GM12878 (cell line): Measurements from ENCODE around the gene MYO6.
A peak's percentile ranks its signal among the peaks of the same experiment; 100 is the strongest.

Source experiments
- CTCF ChIP-seq, 3 experiments: IDR thresholded peaks in 2 of 3; conservative IDR thresholded peaks in 1 of 3; 2 replicates each; pipeline ENCODE4 v1.5.1; 2011; ENCODE audit warnings: low read depth in 3 of 3, low read length in 3 of 3, mild to moderate bottlenecking in 3 of 3, control low read depth in 2 of 3, moderate library complexity in 2 of 3, inconsistent platforms in 1 of 3, mixed read lengths in 1 of 3; ENCODE audit not compliant: control insufficient read depth in 2 of 3, insufficient read depth in 1 of 3; ENCODE audit errors: extremely low read depth in 1 of 3
- ESRRA ChIP-seq: IDR thresholded peaks from 2 replicates; pipeline ENCODE4 v1.6.1; 2012; ENCODE audit warnings: mild to moderate bottlenecking, low read length, improper control_type of control experiment
- RAD21 ChIP-seq: IDR thresholded peaks from 2 replicates; pipeline ENCODE4 v1.6.1; 2011; ENCODE audit warnings: mild to moderate bottlenecking, low read depth, low read length, moderate library complexity; ENCODE audit not compliant: insufficient read depth

GRCh38 chr6:75932067-75932466, 183.0 kb downstream of the MYO6 start:
- TF ChIP-seq CTCF (IDR thresholded peaks at IDR 0.05 in 2 of 3, conservative IDR thresholded peaks at IDR 0.05 in 1 of 3; ENCODE audit: control insufficient read depth in 2 of 3, extremely low read depth in 1 of 3, insufficient read depth in 1 of 3, low read depth in 3 of 3, low read length in 3 of 3) (peak; percentile 39 to 46 (median 45); a peak in 4 of 6 replicates), ESRRA (no peak), RAD21 (peak; percentile 69)
